ENCODE data around the gene BACH2. TPM values are rescaled to one million over a fixed set of nuclear protein-coding genes. Genes with fewer than 3 reads are reported as not detected.

Gene BACH2
- total RNA-seq, 1 donor from 2014 or later, result 2.1 TPM

DNA sequence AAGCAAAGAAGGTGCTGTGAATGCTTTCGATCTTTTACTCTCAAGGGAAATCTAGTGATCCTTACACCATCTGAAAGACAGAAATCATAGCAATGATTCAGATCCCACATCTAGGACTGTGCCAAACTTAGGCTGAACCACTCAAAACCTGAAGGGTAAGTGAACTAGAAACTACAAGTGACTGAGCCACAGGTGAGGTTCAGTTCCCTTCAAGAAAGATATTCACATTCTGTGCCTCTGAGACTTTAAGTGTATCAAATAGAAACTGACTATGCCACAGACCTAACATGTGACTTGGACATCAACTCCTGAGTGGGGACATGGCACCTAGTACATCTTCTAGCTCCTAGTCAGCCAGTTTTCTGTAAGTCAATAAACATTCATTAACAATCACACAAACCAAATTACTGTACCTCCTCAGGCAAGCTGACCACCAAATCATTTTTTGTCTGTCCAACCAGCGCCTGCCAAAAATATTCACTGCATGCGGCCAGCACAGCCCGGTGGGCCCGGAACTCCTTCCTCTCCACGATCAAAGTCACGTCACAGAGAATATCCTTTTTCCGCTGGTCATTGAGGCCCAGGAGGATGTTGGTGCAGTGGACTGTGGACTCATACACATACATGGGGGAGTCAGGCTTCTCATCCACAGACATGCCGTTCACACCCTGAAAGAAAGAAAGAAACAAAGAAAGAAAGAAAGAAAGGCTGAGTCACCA is 288.3 kb downstream of the BACH2 start:
- Histone ChIP-seq H3K36me3 (ENCODE audit: control insufficient read depth, insufficient read depth, low read length) (no peaks in the 10 kb centered on the region), H3K27me3 (ENCODE audit: control insufficient read depth, insufficient read depth, low read length) (no peaks in the 10 kb centered on the region), H3K4me3 (ENCODE audit: low read depth, low read length) (no peak overlapping the region)
- TF ChIP-seq, protein P1, sequence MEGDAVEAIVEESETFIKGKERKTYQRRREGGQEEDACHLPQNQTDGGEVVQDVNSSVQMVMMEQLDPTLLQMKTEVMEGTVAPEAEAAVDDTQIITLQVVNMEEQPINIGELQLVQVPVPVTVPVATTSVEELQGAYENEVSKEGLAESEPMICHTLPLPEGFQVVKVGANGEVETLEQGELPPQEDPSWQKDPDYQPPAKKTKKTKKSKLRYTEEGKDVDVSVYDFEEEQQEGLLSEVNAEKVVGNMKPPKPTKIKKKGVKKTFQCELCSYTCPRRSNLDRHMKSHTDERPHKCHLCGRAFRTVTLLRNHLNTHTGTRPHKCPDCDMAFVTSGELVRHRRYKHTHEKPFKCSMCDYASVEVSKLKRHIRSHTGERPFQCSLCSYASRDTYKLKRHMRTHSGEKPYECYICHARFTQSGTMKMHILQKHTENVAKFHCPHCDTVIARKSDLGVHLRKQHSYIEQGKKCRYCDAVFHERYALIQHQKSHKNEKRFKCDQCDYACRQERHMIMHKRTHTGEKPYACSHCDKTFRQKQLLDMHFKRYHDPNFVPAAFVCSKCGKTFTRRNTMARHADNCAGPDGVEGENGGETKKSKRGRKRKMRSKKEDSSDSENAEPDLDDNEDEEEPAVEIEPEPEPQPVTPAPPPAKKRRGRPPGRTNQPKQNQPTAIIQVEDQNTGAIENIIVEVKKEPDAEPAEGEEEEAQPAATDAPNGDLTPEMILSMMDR (IDR thresholded peaks at IDR 0.05; ENCODE audit: insufficient read depth, low read length, severe bottlenecking), result no peak
- peak; percentile 25 for DNase-seq (ENCODE audit: low read depth)
- peak; percentile 36 for FAIRE-seq

DNA sequence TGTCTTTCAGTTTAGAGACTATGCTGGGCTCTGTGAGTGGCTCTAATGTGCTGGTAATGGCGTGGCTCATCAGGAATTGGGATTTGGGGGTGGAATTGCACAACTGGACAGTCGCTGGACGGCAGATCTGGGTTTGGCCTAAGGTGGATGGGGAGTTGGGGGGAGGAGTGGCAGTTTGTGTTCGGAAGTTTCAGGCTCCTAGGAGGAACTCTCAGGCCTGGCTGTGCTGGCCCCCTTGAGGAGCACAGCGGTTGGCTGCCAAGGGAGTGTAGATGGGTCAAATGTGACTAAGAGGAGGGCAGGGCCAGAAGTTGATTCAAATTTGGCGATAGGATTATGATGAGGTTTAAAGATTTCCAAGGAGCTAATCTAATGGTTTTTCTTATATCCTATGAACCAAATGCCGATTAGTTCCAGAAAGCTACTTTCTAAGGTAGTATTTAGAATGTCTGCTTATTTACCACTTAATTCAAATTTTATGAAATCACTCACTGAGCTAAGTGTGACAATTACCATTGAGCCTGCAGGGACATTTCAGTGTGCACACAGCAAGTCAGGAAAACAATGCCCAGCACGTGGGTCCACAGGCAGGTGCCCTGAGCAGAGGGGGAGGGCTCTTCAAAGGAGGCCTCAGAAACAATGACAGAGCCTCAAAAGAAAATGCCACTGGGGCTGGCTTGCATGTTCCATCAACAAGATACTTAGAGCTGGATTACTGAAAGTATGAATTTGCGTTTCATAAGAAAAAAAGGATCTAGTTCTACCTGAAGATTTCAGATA is 291.4 kb downstream of the BACH2 start:
- H3K4me3 ChIP-seq (ENCODE audit: low read depth, low read length), result no peak overlapping the region
- FAIRE-seq, result no peak
- TF ChIP-seq, protein P1 (IDR thresholded peaks at IDR 0.05; ENCODE audit: insufficient read depth, low read length, severe bottlenecking), result no peak
- DNase-seq (ENCODE audit: low read depth), result no peak
- H3K36me3 ChIP-seq (ENCODE audit: control insufficient read depth, insufficient read depth, low read length), result no peaks in the 10 kb centered on the region
- no peaks in the 10 kb centered on the region for H3K27me3 ChIP-seq (ENCODE audit: control insufficient read depth, insufficient read depth, low read length)

DNA sequence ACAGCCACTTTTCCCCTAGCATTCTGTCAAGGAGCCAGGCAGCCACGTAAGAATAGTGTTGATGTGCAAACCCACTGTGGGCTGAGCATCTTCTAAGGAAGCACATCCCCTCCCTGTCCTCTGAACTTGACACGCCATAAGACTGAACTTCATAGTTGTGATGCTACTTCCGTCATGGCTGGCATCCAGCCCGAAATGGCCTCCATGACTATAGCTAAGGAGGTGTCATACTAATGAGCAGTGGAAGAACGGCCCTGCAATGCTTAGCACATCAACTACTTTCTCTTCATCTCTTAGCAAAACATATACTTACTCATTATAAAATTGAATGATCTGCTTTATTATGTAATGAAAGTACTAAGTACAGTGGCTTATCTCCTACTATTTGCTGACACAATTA is 292.1 kb downstream of the BACH2 start:
- no peaks in the 10 kb centered on the region for H3K36me3 ChIP-seq (ENCODE audit: control insufficient read depth, insufficient read depth, low read length)
- FAIRE-seq, result peak; percentile 13

DNA sequence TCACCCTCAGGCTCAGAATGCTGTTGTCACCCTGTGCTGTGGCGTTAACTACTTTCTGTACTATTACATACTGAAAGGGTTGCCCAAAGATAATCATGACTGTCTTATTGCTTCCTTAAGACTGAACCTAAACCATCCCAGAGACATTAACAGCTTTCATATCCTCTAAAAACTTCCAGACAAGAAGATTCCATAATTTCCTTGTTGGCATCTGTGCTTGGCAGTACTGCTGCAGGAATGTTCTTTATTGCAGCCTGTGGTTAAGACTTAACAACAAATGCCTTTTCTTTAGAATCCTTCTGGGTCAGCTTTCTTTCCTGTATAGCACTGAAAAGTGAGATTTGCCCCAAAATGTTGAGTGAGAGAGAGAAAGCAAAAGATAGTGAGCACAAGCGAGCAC is 292.7 kb downstream of the BACH2 start:
- Histone ChIP-seq H3K27me3 (ENCODE audit: control insufficient read depth, insufficient read depth, low read length) (no peaks in the 10 kb centered on the region), H3K4me3 (ENCODE audit: low read depth, low read length) (no peak overlapping the region), H3K36me3 (ENCODE audit: control insufficient read depth, insufficient read depth, low read length) (no peaks in the 10 kb centered on the region)
- TF ChIP-seq, protein P1 (IDR thresholded peaks at IDR 0.05; ENCODE audit: insufficient read depth, low read length, severe bottlenecking), result no peak
- no peak for FAIRE-seq
- no peak for DNase-seq (ENCODE audit: low read depth)

More for the DNA sequence above, 292.1 kb downstream of the BACH2 start:
- DNase-seq (ENCODE audit: low read depth), result no peak
- Histone ChIP-seq H3K27me3 (ENCODE audit: control insufficient read depth, insufficient read depth, low read length) (no peaks in the 10 kb centered on the region), H3K4me3 (ENCODE audit: low read depth, low read length) (no peak overlapping the region)
- TF ChIP-seq, protein P1 (IDR thresholded peaks at IDR 0.05; ENCODE audit: insufficient read depth, low read length, severe bottlenecking), result no peak

DNA sequence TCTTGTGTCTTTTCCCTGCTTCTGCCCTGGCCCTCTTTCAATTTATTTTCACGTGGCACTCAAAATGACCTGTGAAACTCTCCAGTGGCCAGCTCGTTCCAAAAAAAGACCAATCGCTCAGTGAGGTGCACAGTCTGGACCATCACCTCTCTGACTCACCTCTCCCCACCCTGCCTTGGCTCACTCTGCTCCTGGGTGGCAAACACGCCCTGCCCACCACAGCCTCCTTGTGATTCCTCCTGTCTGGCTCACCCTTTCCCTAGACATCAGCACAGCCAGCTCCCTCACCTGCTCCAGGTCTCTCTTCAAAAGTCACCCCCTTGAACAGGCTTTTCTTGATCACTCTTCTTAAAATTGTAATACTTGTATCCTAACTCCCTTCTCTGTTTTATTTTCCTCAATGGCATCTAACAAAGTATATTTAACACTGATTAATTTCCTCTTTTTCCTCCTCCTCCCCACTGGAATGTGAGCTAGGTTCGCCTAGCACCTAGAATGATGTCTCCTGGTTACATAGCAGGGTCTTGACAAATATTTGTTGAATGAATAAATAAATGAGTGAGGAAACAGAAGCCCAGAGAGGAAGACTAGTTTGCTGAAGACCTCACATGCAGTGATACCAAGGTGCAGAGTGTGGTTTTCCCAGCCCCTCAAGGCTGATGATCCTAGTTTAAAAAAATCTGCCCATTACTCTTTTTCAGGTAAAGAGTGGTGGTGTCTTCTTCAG is 293.4 kb downstream of the BACH2 start:
- H3K4me3 ChIP-seq (ENCODE audit: low read depth, low read length), result no peak overlapping the region
- FAIRE-seq (no peak), DNase-seq (ENCODE audit: low read depth) (peak; percentile 77)
- TF ChIP-seq, protein P1 (IDR thresholded peaks at IDR 0.05; ENCODE audit: insufficient read depth, low read length, severe bottlenecking), result no peak
- H3K36me3 ChIP-seq (ENCODE audit: control insufficient read depth, insufficient read depth, low read length), result no peaks in the 10 kb centered on the region
- H3K27me3 ChIP-seq (ENCODE audit: control insufficient read depth, insufficient read depth, low read length), result no peaks in the 10 kb centered on the region

Data from bronchial epithelial cell (primary cell).